ENCODE data around the gene SERP2. TPM values are rescaled to one million over a fixed set of nuclear protein-coding genes. Genes with fewer than 3 reads are reported as not detected.

Gene SERP2
- total RNA-seq, 4 donors from 2014 or later: 1.3 to 5.7 (median 3.1) TPM; not detected in 1

- TF ChIP-seq CTCF (IDR thresholded peaks at IDR 0.05; ENCODE audit: low read depth): no peak
Measured at GRCh38 chr13:44396701-44397580, 23.3 kb downstream of the SERP2 start.

- no peak for TF ChIP-seq CTCF (IDR thresholded peaks at IDR 0.05; ENCODE audit: low read depth)
Measured at GRCh38 chr13:44397766-44398223, 24.2 kb downstream of the SERP2 start.

GRCh38 chr13:44398606-44399005 is 25.0 kb downstream of the SERP2 start:
- no peak for TF ChIP-seq CTCF (IDR thresholded peaks at IDR 0.05; ENCODE audit: low read depth)

- no peak for TF ChIP-seq CTCF (IDR thresholded peaks at IDR 0.05; ENCODE audit: low read depth)
Measured at GRCh38 chr13:44399074-44399473, 25.4 kb downstream of the SERP2 start.

- TF ChIP-seq CTCF (IDR thresholded peaks at IDR 0.05; ENCODE audit: low read depth): no peak
Measured at GRCh38 chr13:44400736-44401135, 27.1 kb downstream of the SERP2 start.

GRCh38 chr13:44401577-44401976 is 28.0 kb downstream of the SERP2 start:
- no peak for TF ChIP-seq CTCF (IDR thresholded peaks at IDR 0.05; ENCODE audit: low read depth)

GRCh38 chr13:44402899-44403445 is 29.3 kb downstream of the SERP2 start:
- TF ChIP-seq CTCF (IDR thresholded peaks at IDR 0.05; ENCODE audit: low read depth): no peak
